ENCODE data around the gene COL4A4. TPM values are rescaled to one million over a fixed set of nuclear protein-coding genes. Genes with fewer than 3 reads are reported as not detected.
A peak's percentile ranks its signal among the peaks of the same experiment; 100 is the strongest.

COL4A4 gene
- total and polyA plus RNA-seq, 2 experiments from 2014 or later: 1.3 to 3.1 TPM

GRCh38 chr2:227127201-227127600 is 36.8 kb downstream of the COL4A4 start:
- H3K4me3 Mint-ChIP-seq: no peak overlapping the region
- no peaks in the 10 kb centered on the region for H3F3A ChIP-seq (replicated peaks; ENCODE audit: low read depth)
- TF ChIP-seq JUNB (IDR thresholded peaks at IDR 0.05; ENCODE audit: unreplicated experiment): no peak
- no peaks in the 10 kb centered on the region for H3K36me3 Mint-ChIP-seq (ENCODE audit: low read depth)
- H3K27ac ChIP-seq (ENCODE audit: low read depth): no peak overlapping the region
- DNase-seq (ENCODE audit: low spot score) (no peak), ATAC-seq (no peak)
- H3K9me3 Mint-ChIP-seq: no peaks in the 10 kb centered on the region
- no peaks in the 10 kb centered on the region for H3K36me3 ChIP-seq (ENCODE audit: insufficient read depth)
- no peaks in the 10 kb centered on the region for H3K27me3 ChIP-seq (ENCODE audit: insufficient read depth)
- no peak overlapping the region for H3K27ac Mint-ChIP-seq
- H2AFZ ChIP-seq: no peak overlapping the region
- H3K27me3 Mint-ChIP-seq (ENCODE audit: insufficient read depth, low read depth, poor library complexity): peaks cover 4% of the 10 kb centered on the region
- no peaks in the 10 kb centered on the region for H3K4me1 Mint-ChIP-seq
- no peaks in the 10 kb centered on the region for H3K9me2 ChIP-seq (ENCODE audit: insufficient read depth)
- no peaks in the 10 kb centered on the region for H3K79me2 ChIP-seq (replicated peaks; ENCODE audit: insufficient read depth)
- no peaks in the 10 kb centered on the region for H3K4me1 ChIP-seq (ENCODE audit: insufficient read depth)
- no peak overlapping the region for H3K4me3 ChIP-seq
- H3K4me2 ChIP-seq: no peak overlapping the region
- no peaks in the 10 kb centered on the region for H4K20me1 ChIP-seq (replicated peaks; ENCODE audit: insufficient read depth)

- no peak overlapping the region for H3K4me2 ChIP-seq
- Mint-ChIP-seq H3K36me3 (ENCODE audit: low read depth) (no peaks in the 10 kb centered on the region), H3K27me3 (ENCODE audit: insufficient read depth, low read depth, poor library complexity) (peaks cover 7% of the 10 kb centered on the region), H3K4me1 (no peaks in the 10 kb centered on the region), H3K27ac (no peak overlapping the region), H3K9me3 (no peaks in the 10 kb centered on the region), H3K4me3 (no peak overlapping the region)
- TF ChIP-seq ZNF331 (CRISPR knock-in tag; IDR thresholded peaks at IDR 0.05; ENCODE audit: low read depth): no peak
- TF ChIP-seq STAT1 (IDR thresholded peaks at IDR 0.05; ENCODE audit: unreplicated experiment): no peak
- no peak for TF ChIP-seq EZH2phosphoT487 (IDR thresholded peaks at IDR 0.05; ENCODE audit: unreplicated experiment)
- no peak for TF ChIP-seq POLR2AphosphoS5 (IDR thresholded peaks at IDR 0.05; ENCODE audit: low read depth)
- TF ChIP-seq JUNB (IDR thresholded peaks at IDR 0.05; ENCODE audit: unreplicated experiment): no peak
- TF ChIP-seq CTCF (conservative IDR thresholded peaks at IDR 0.05; ENCODE audit: low read depth in 2 of 2): peak; percentile 59 to 75
- no peaks in the 10 kb centered on the region for H3K36me3 ChIP-seq (ENCODE audit: insufficient read depth)
- H2AFZ ChIP-seq: no peak overlapping the region
- H3K79me2 ChIP-seq (replicated peaks; ENCODE audit: insufficient read depth): no peaks in the 10 kb centered on the region
- no peaks in the 10 kb centered on the region for H3K9me2 ChIP-seq (ENCODE audit: insufficient read depth)
- H3K4me1 ChIP-seq (ENCODE audit: insufficient read depth): no peaks in the 10 kb centered on the region
- H4K20me1 ChIP-seq (replicated peaks; ENCODE audit: insufficient read depth): no peaks in the 10 kb centered on the region
- H3K27me3 ChIP-seq (ENCODE audit: insufficient read depth): no peaks in the 10 kb centered on the region
- H3F3A ChIP-seq (replicated peaks; ENCODE audit: low read depth): no peaks in the 10 kb centered on the region
- no peak overlapping the region for H3K27ac ChIP-seq (ENCODE audit: low read depth)
- ATAC-seq (peak; percentile 79), DNase-seq (ENCODE audit: low spot score) (peak; percentile 63)
- H3K4me3 ChIP-seq: no peak overlapping the region
These were observed 38.5 kb downstream of the COL4A4 start for GRCh38 chr2:227125506-227125905.

DNA sequence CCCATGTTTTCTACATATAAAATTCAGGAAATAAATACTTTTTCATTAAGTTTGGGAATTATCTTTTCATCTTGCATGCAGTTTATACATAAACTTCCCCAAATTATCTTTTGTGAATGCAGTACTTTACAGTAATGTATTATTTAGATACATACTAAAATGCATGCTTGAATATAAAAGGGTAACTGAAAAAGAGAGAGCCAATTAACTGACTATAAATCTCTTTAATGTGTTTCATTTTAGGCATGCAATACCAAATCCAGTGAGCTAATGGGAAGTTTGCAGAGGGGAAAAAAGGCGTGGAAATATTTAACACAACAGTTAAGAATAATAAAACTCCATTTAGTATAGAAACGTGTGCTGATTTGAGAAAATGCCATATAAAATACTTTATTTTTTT is 39.2 kb downstream of the COL4A4 start:
- Mint-ChIP-seq H3K27me3 (ENCODE audit: insufficient read depth, low read depth, poor library complexity) (peaks cover 7% of the 10 kb centered on the region), H3K27ac (no peak overlapping the region), H3K36me3 (ENCODE audit: low read depth) (no peaks in the 10 kb centered on the region), H3K9me3 (no peaks in the 10 kb centered on the region), H3K4me1 (no peaks in the 10 kb centered on the region), H3K4me3 (no peak overlapping the region)
- H3K9me2 ChIP-seq (ENCODE audit: insufficient read depth): no peaks in the 10 kb centered on the region
- no peak overlapping the region for H3K27ac ChIP-seq (ENCODE audit: low read depth)
- DNase-seq (ENCODE audit: low spot score) (no peak), ATAC-seq (no peak)
- H3K36me3 ChIP-seq (ENCODE audit: insufficient read depth): no peaks in the 10 kb centered on the region
- no peak overlapping the region for H3K4me3 ChIP-seq
- H3K27me3 ChIP-seq (ENCODE audit: insufficient read depth): no peaks in the 10 kb centered on the region
- H3K4me2 ChIP-seq: no peak overlapping the region
- H3K79me2 ChIP-seq (replicated peaks; ENCODE audit: insufficient read depth): no peaks in the 10 kb centered on the region
- H3K4me1 ChIP-seq (ENCODE audit: insufficient read depth): no peaks in the 10 kb centered on the region
- H3F3A ChIP-seq (replicated peaks; ENCODE audit: low read depth): no peaks in the 10 kb centered on the region
- H4K20me1 ChIP-seq (replicated peaks; ENCODE audit: insufficient read depth): no peaks in the 10 kb centered on the region
- H2AFZ ChIP-seq: no peak overlapping the region
- TF ChIP-seq STAT1 (IDR thresholded peaks at IDR 0.05; ENCODE audit: unreplicated experiment) (no peak), POLR2AphosphoS5 (IDR thresholded peaks at IDR 0.05; ENCODE audit: low read depth) (no peak), EZH2 (IDR thresholded peaks at IDR 0.05; ENCODE audit: low read depth, unreplicated experiment) (no peak), JUNB (IDR thresholded peaks at IDR 0.05; ENCODE audit: unreplicated experiment) (no peak), CREB1 (CRISPR knock-in tag; IDR thresholded peaks at IDR 0.05; ENCODE audit: low read depth) (no peak), ZNF114 (CRISPR knock-in tag; IDR thresholded peaks at IDR 0.05) (no peak)
- TF ChIP-seq, protein P1, sequence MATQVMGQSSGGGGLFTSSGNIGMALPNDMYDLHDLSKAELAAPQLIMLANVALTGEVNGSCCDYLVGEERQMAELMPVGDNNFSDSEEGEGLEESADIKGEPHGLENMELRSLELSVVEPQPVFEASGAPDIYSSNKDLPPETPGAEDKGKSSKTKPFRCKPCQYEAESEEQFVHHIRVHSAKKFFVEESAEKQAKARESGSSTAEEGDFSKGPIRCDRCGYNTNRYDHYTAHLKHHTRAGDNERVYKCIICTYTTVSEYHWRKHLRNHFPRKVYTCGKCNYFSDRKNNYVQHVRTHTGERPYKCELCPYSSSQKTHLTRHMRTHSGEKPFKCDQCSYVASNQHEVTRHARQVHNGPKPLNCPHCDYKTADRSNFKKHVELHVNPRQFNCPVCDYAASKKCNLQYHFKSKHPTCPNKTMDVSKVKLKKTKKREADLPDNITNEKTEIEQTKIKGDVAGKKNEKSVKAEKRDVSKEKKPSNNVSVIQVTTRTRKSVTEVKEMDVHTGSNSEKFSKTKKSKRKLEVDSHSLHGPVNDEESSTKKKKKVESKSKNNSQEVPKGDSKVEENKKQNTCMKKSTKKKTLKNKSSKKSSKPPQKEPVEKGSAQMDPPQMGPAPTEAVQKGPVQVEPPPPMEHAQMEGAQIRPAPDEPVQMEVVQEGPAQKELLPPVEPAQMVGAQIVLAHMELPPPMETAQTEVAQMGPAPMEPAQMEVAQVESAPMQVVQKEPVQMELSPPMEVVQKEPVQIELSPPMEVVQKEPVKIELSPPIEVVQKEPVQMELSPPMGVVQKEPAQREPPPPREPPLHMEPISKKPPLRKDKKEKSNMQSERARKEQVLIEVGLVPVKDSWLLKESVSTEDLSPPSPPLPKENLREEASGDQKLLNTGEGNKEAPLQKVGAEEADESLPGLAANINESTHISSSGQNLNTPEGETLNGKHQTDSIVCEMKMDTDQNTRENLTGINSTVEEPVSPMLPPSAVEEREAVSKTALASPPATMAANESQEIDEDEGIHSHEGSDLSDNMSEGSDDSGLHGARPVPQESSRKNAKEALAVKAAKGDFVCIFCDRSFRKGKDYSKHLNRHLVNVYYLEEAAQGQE (IDR thresholded peaks at IDR 0.05; ENCODE audit: unreplicated experiment): no peak
